ENCODE data around the gene OTOA. TPM values are rescaled to one million over a fixed set of nuclear protein-coding genes. Genes with fewer than 3 reads are reported as not detected.
"Not testable (repeated sequence)": the region's sequence is repeated elsewhere in the genome, so short reads cannot be mapped to it uniquely, and the experiment has no call there.

The OTOA gene
- not detected for polyA plus RNA-seq (ENCODE audit: low read depth in 6 of 6)

- DNase-seq: peak; percentile 47
- Mint-ChIP-seq H3K4me3 (peak within 1 kb of the TSS; percentile 78 to 95 (median 87)), H3K36me3 (no peaks in the 10 kb centered on the region), H3K27ac (peak within 1 kb of the TSS in 4 of 6 donors; percentile 14 to 69 (median 46)), H3K9me3 (peaks cover 0 to 2% (median 0%) of the 10 kb centered on the region in 7 donors), H3K27me3 (no peaks in the 10 kb centered on the region), H3K4me1 (peaks cover 22 to 53% (median 31%) of the 10 kb centered on the region in 3 donors)
- ATAC-seq (ENCODE audit: low read depth in 2 of 2): peak; percentile 91 to 92
Measured at GRCh38 chr16:21663889-21664647, at the start of gene OTOA. TSS of gene OTOA (plus strand) at chr16:21663968. CDS start at chr16:21678515, 14,547 bp downstream.

GRCh38 chr16:21614896-21615295 is 48.9 kb upstream of the OTOA start:
- Mint-ChIP-seq H3K27ac (peak overlapping the region in 2 of 6 donors; percentile 48 to 81), H3K4me1 (peaks cover 30 to 45% (median 44%) of the 10 kb centered on the region in 3 donors), H3K27me3 (no peaks in the 10 kb centered on the region), H3K9me3 (no peaks in the 10 kb centered on the region), H3K4me3 (no peak overlapping the region), H3K36me3 (peaks cover 0 to 7% of the 10 kb centered on the region in 2 donors)
- ATAC-seq (ENCODE audit: low read depth in 2 of 2): no peak
- no peak for DNase-seq

GRCh38 chr16:21617607-21618006 is 46.2 kb upstream of the OTOA start:
- ATAC-seq (ENCODE audit: low read depth in 2 of 2) (no peak), DNase-seq (no peak)
- H3K36me3 Mint-ChIP-seq: peaks cover 0 to 7% of the 10 kb centered on the region in 2 donors
- H3K4me3 Mint-ChIP-seq: peak overlapping the region in 1 of 8 donors; percentile 7
- no peaks in the 10 kb centered on the region for H3K9me3 Mint-ChIP-seq
- H3K27ac Mint-ChIP-seq: peak overlapping the region in 3 of 6 donors; percentile 49 to 63 (median 54)
- H3K27me3 Mint-ChIP-seq: no peaks in the 10 kb centered on the region
- peaks cover 18 to 28% (median 24%) of the 10 kb centered on the region in 3 donors for H3K4me1 Mint-ChIP-seq

GRCh38 chr16:21618281-21618680 is 45.5 kb upstream of the OTOA start:
- no peaks in the 10 kb centered on the region for H3K27me3 Mint-ChIP-seq
- peaks cover 0 to 8% of the 10 kb centered on the region in 2 donors for H3K36me3 Mint-ChIP-seq
- ATAC-seq (ENCODE audit: low read depth in 2 of 2): no peak
- H3K27ac Mint-ChIP-seq: no peak overlapping the region
- DNase-seq: no peak
- no peak overlapping the region for H3K4me3 Mint-ChIP-seq
- H3K4me1 Mint-ChIP-seq: peaks cover 18 to 28% (median 23%) of the 10 kb centered on the region in 3 donors
- H3K9me3 Mint-ChIP-seq: no peaks in the 10 kb centered on the region

- Mint-ChIP-seq H3K4me3 (no peak overlapping the region), H3K9me3 (no peaks in the 10 kb centered on the region), H3K36me3 (peaks cover 0 to 11% of the 10 kb centered on the region in 2 donors), H3K27me3 (no peaks in the 10 kb centered on the region), H3K4me1 (peaks cover 14 to 28% (median 22%) of the 10 kb centered on the region in 3 donors), H3K27ac (no peak overlapping the region)
- DNase-seq (no peak), ATAC-seq (ENCODE audit: low read depth in 2 of 2) (no peak)
Measured at GRCh38 chr16:21619765-21620425, 43.9 kb upstream of the OTOA start.

- DNase-seq (no peak), ATAC-seq (ENCODE audit: low read depth in 2 of 2) (no peak)
- Mint-ChIP-seq H3K36me3 (peaks cover 0 to 11% of the 10 kb centered on the region in 2 donors), H3K4me3 (no peak overlapping the region), H3K4me1 (peaks cover 12 to 21% (median 15%) of the 10 kb centered on the region in 3 donors), H3K27ac (peak overlapping the region in 1 of 6 donors; percentile 94), H3K9me3 (no peaks in the 10 kb centered on the region), H3K27me3 (no peaks in the 10 kb centered on the region)
Measured at GRCh38 chr16:21620592-21620991, 43.2 kb upstream of the OTOA start.

- no peaks in the 10 kb centered on the region for H3K27me3 Mint-ChIP-seq
- no peak overlapping the region for H3K27ac Mint-ChIP-seq
- no peak overlapping the region for H3K4me3 Mint-ChIP-seq
- peaks cover 11 to 18% of the 10 kb centered on the region in 2 donors for H3K36me3 Mint-ChIP-seq
- ATAC-seq (ENCODE audit: low read depth in 2 of 2) (no peak), DNase-seq (no peak)
- H3K4me1 Mint-ChIP-seq: peaks cover 5 to 11% (median 9%) of the 10 kb centered on the region in 3 donors
- no peaks in the 10 kb centered on the region for H3K9me3 Mint-ChIP-seq
Measured at GRCh38 chr16:21622545-21622944, 41.2 kb upstream of the OTOA start.

- H3K27ac Mint-ChIP-seq: no peak overlapping the region
- peaks cover 0 to 11% (median 9%) of the 10 kb centered on the region in 3 donors for H3K4me1 Mint-ChIP-seq
- DNase-seq (no peak), ATAC-seq (ENCODE audit: low read depth in 2 of 2) (no peak)
- H3K27me3 Mint-ChIP-seq: no peaks in the 10 kb centered on the region
- H3K4me3 Mint-ChIP-seq: no peak overlapping the region
- H3K9me3 Mint-ChIP-seq: peaks cover 0 to 3% (median 0%) of the 10 kb centered on the region in 7 donors
- peaks cover 16 to 17% of the 10 kb centered on the region in 2 donors for H3K36me3 Mint-ChIP-seq
Measured at GRCh38 chr16:21625026-21625425, 38.7 kb upstream of the OTOA start.

- peaks cover 0 to 11% (median 9%) of the 10 kb centered on the region in 3 donors for H3K4me1 Mint-ChIP-seq
- H3K36me3 Mint-ChIP-seq: peaks cover 16 to 17% of the 10 kb centered on the region in 2 donors
- H3K4me3 Mint-ChIP-seq: no peak overlapping the region
Measured at GRCh38 chr16:21626659-21627277, 37.0 kb upstream of the OTOA start.

GRCh38 chr16:21628121-21628726 is 35.5 kb upstream of the OTOA start:
- H3K9me3 Mint-ChIP-seq: peaks cover 0 to 3% (median 0%) of the 10 kb centered on the region in 7 donors
- no peaks in the 10 kb centered on the region for H3K27me3 Mint-ChIP-seq
- DNase-seq (no peak), ATAC-seq (ENCODE audit: low read depth in 2 of 2) (no peak)
- no peak overlapping the region for H3K4me3 Mint-ChIP-seq
- peaks cover 0 to 11% (median 9%) of the 10 kb centered on the region in 3 donors for H3K4me1 Mint-ChIP-seq
- H3K36me3 Mint-ChIP-seq: peaks cover 16 to 17% of the 10 kb centered on the region in 2 donors
- H3K27ac Mint-ChIP-seq: no peak overlapping the region

More at GRCh38 chr16:21626659-21627277, 37.0 kb upstream of the OTOA start:
- Mint-ChIP-seq H3K9me3 (peaks cover 0 to 3% (median 0%) of the 10 kb centered on the region in 7 donors), H3K27ac (peak overlapping the region in 2 of 6 donors; percentile 46 to 77), H3K27me3 (no peaks in the 10 kb centered on the region)
- DNase-seq (no peak), ATAC-seq (ENCODE audit: low read depth in 2 of 2) (no peak)

- no peak overlapping the region for H3K4me3 Mint-ChIP-seq
- H3K4me1 Mint-ChIP-seq: peaks cover 0 to 11% (median 9%) of the 10 kb centered on the region in 3 donors
- H3K9me3 Mint-ChIP-seq: peaks cover 0 to 3% (median 0%) of the 10 kb centered on the region in 7 donors
- no peak for ATAC-seq (ENCODE audit: low read depth in 2 of 2)
- no peaks in the 10 kb centered on the region for H3K27me3 Mint-ChIP-seq
- H3K27ac Mint-ChIP-seq: peak overlapping the region in 1 of 6 donors; percentile 9
- DNase-seq: no peak
- H3K36me3 Mint-ChIP-seq: peaks cover 12 to 17% of the 10 kb centered on the region in 2 donors
Measured at GRCh38 chr16:21628772-21629171, 35.0 kb upstream of the OTOA start.

- H3K27ac Mint-ChIP-seq; H3K27me3 Mint-ChIP-seq; ATAC-seq (ENCODE audit: low read depth in 2 of 2): not testable (repeated sequence)
Measured at GRCh38 chr16:21629616-21630539, 33.9 kb upstream of the OTOA start.

More at GRCh38 chr16:21629616-21630539, 33.9 kb upstream of the OTOA start:
- H3K4me1 Mint-ChIP-seq: peaks cover 0 to 11% (median 9%) of the 10 kb centered on the region in 3 donors
- not testable (repeated sequence) for DNase-seq, H3K4me3 Mint-ChIP-seq, H3K9me3 Mint-ChIP-seq
- H3K36me3 Mint-ChIP-seq: peaks cover 12 to 17% of the 10 kb centered on the region in 2 donors

Measured in naive B cell (primary cell).